C4-2B (cell line): Measurements from ENCODE around the gene DIP2B.

ENCODE experiments used
- ZFX ChIP-seq: fragments of 450-650 bp; IDR thresholded peaks from 2 replicates; pipeline ENCODE4 v1.6.1; 2017
- TF ChIP-seq, protein P1 (sequence below): fragments of 450-650 bp; conservative IDR thresholded peaks from 2 replicates; pipeline ENCODE4 v1.5.1; 2017; ENCODE audit warnings: mild to moderate bottlenecking

DNA sequence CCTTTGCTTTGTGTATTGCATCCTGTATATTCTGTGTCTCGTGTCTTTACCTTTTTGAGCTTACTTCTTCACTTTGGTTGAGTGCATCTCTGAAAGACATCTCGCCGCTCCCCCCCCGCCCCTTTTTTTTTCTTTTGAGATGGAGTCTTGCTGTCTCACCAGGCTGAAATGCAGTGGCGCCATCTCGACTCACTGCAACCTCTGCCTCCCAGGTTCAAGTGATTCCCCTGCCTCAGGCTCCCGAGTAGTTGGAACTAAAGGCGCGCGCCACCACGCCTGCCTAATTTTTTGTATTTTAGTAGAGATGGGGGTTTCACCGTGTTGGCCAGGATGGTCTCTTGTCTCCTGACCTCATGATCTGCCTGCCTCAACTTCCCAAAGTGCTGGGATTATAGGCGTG lies 49.9 kb downstream of the DIP2B start:
- TF ChIP-seq, protein P1, sequence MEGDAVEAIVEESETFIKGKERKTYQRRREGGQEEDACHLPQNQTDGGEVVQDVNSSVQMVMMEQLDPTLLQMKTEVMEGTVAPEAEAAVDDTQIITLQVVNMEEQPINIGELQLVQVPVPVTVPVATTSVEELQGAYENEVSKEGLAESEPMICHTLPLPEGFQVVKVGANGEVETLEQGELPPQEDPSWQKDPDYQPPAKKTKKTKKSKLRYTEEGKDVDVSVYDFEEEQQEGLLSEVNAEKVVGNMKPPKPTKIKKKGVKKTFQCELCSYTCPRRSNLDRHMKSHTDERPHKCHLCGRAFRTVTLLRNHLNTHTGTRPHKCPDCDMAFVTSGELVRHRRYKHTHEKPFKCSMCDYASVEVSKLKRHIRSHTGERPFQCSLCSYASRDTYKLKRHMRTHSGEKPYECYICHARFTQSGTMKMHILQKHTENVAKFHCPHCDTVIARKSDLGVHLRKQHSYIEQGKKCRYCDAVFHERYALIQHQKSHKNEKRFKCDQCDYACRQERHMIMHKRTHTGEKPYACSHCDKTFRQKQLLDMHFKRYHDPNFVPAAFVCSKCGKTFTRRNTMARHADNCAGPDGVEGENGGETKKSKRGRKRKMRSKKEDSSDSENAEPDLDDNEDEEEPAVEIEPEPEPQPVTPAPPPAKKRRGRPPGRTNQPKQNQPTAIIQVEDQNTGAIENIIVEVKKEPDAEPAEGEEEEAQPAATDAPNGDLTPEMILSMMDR = no peak
- no peak for TF ChIP-seq ZFX
